Cardiac fibroblast (primary cell): ENCODE measurements around the gene CASKIN1.

Experiments used
- DNase-seq, 2 donors: peaks; one replicate each; pipeline versions ENCODE4 v3.0.0 to v3.0.0-alpha.2; 2010; ENCODE audit warnings: low read depth in 2 of 2
- H3K4me3 ChIP-seq, 2 donors: replicated peaks in 1 of 2; 1 replicate in 1 of 2; 2 replicates in 1 of 2; pipeline ENCODE4 v1.5.1; 2011; ENCODE audit warnings: low read depth in 2 of 2, low read length in 2 of 2, mild to moderate bottlenecking in 2 of 2, moderate library complexity in 1 of 2
- CTCF ChIP-seq: IDR thresholded peaks from one replicate; pipeline ENCODE4 v1.5.1; 2011; ENCODE audit warnings: low read depth, mild to moderate bottlenecking, low read length, inconsistent platforms

The CASKIN1 gene

GRCh38 chr16:2170080-2170479 lies 26.3 kb downstream of the CASKIN1 start:
- no peak overlapping the region for H3K4me3 ChIP-seq
- no peak for TF ChIP-seq CTCF
- DNase-seq = no peak

GRCh38 chr16:2167068-2167638 lies 29.3 kb downstream of the CASKIN1 start:
- no peak for TF ChIP-seq CTCF
- DNase-seq = no peak
- H3K4me3 ChIP-seq = no peak overlapping the region

GRCh38 chr16:2166263-2167067 lies 29.9 kb downstream of the CASKIN1 start:
- no peak for TF ChIP-seq CTCF
- no peak for DNase-seq
- H3K4me3 ChIP-seq = no peak overlapping the region

- DNase-seq = no peak
- no peak overlapping the region for H3K4me3 ChIP-seq
- no peak for TF ChIP-seq CTCF
These were observed 30.5 kb downstream of the CASKIN1 start for GRCh38 chr16:2165861-2166260.

- DNase-seq = no peak
- no peak overlapping the region for H3K4me3 ChIP-seq
- no peak for TF ChIP-seq CTCF
These were observed 33.1 kb downstream of the CASKIN1 start for GRCh38 chr16:2163211-2163881.

- no peak for TF ChIP-seq CTCF
- no peak overlapping the region for H3K4me3 ChIP-seq
- no peak for DNase-seq
These were observed 33.7 kb downstream of the CASKIN1 start for GRCh38 chr16:2162676-2163118.
